HepG2 (cell line): Measurements from ENCODE around the gene RPP21. TPM values are rescaled to one million over a fixed set of nuclear protein-coding genes. Genes with fewer than 3 reads are reported as not detected.

Experiments
- EZH2 ChIP-seq: conservative IDR thresholded peaks from 2 replicates; pipeline ENCODE4 v1.6.1; 2012; ENCODE audit warnings: mild to moderate bottlenecking, low read depth, low read length, moderate library complexity
- KDM3A ChIP-seq: IDR thresholded peaks from 2 replicates; pipeline ENCODE4 v1.6.1; 2018; ENCODE audit warnings: low read depth, missing compliant biosample characterization
- SMARCC2 ChIP-seq: fragments of 450-650 bp; IDR thresholded peaks from 2 replicates; pipeline ENCODE4 v1.6.1; 2017; ENCODE audit warnings: antibody characterized with exemption, mild to moderate bottlenecking
- TOE1 ChIP-seq: sonication (generic); formaldehyde crosslinking; IDR thresholded peaks from 2 replicates; pipeline ENCODE4 v1.4.0; 2020; ENCODE audit warnings: mild to moderate bottlenecking, missing genetic modification reagents
- ZGPAT ChIP-seq: IDR thresholded peaks from 2 replicates; pipeline ENCODE4 v1.6.1; 2016; ENCODE audit warnings: mild to moderate bottlenecking
- ZNF256 ChIP-seq: sonication (generic); formaldehyde crosslinking; conservative IDR thresholded peaks from 2 replicates; pipeline ENCODE4 v1.4.0; 2020; ENCODE audit warnings: missing genetic modification reagents
- ZNF282 ChIP-seq: fragments of 450-650 bp; IDR thresholded peaks from 2 replicates; pipeline ENCODE4 v1.6.1; 2018; ENCODE audit not compliant: partially characterized antibody
- ZNF382 ChIP-seq: sonication (generic); formaldehyde crosslinking; IDR thresholded peaks from 2 replicates; pipeline ENCODE4 v1.5.0; 2020; ENCODE audit warnings: missing genetic modification reagents, mild to moderate bottlenecking, borderline replicate concordance
- ZNF512 ChIP-seq: sonication (generic); formaldehyde crosslinking; IDR thresholded peaks from 2 replicates; pipeline ENCODE4 v1.4.0; 2020; ENCODE audit warnings: mild to moderate bottlenecking, missing genetic modification reagents
- ZNF569 ChIP-seq: sonication (generic); formaldehyde crosslinking; IDR thresholded peaks from 2 replicates; pipeline ENCODE4 v1.5.0; 2020; ENCODE audit warnings: mild to moderate bottlenecking, missing genetic modification reagents, moderate library complexity, borderline replicate concordance
- ZNF784 ChIP-seq: sonication (generic); formaldehyde crosslinking; IDR thresholded peaks from 2 replicates; pipeline ENCODE4 v1.5.1; 2020; ENCODE audit warnings: missing genetic modification reagents, mild to moderate bottlenecking, borderline replicate concordance
- polyA plus RNA-seq, 8 experiments: library from polyadenylated mRNA; depleted of rRNA in 3 of 8; stranded (reverse) in 7 of 8; unstranded in 1 of 8; fragments of >200 nt; fragmentation: Illumina TruSeq in 4 of 8; extraction: Trizol in 4 of 8; gene quantifications; 2 replicates each; pipeline versions ENCODE4 v1.2.1 to v1.2.3, GENCODE V29; 2011 to 2016; ENCODE audit warnings: low read depth in 4 of 8, missing spikeins in 1 of 8, mixed read lengths in 1 of 8; ENCODE audit not compliant: insufficient read depth in 1 of 8
- total RNA-seq, 5 experiments: library from RNA; depleted of rRNA; stranded (reverse); fragments of >200 nt; fragmentation: Illumina TruSeq; extraction: Trizol; gene quantifications; 2 replicates each; pipeline ENCODE4 v1.2.3, GENCODE V29; 2016; ENCODE audit warnings: low read depth in 1 of 5
- TF ChIP-seq, protein P1 (sequence below): sonication (generic); formaldehyde crosslinking; IDR thresholded peaks from 2 replicates; pipeline ENCODE4 v1.5.0; 2020; ENCODE audit warnings: mild to moderate bottlenecking, missing genetic modification reagents, moderate library complexity
- TF ChIP-seq, protein P2 (sequence below): sonication (generic); formaldehyde crosslinking; IDR thresholded peaks from 2 replicates; pipeline ENCODE4 v1.8.1; 2023; ENCODE audit warnings: missing genetic modification reagents, mild to moderate bottlenecking, borderline replicate concordance
- TF ChIP-seq, protein P3 (sequence below): IDR thresholded peaks from 2 replicates; pipeline ENCODE4 v1.6.1; 2018; ENCODE audit warnings: missing genetic modification reagents, mild to moderate bottlenecking, missing compliant biosample characterization
- TF ChIP-seq, protein P4 (sequence below): sonication (generic); formaldehyde crosslinking; IDR thresholded peaks from 2 replicates; pipeline ENCODE4 v1.5.0; 2020; ENCODE audit warnings: mild to moderate bottlenecking, missing genetic modification reagents, borderline replicate concordance

Gene RPP21
- total and polyA plus RNA-seq, 2 of the 13 experiments (the other 11 are each of a cell fraction or from before 2014, with no cell fraction given): 53.1 to 72.3 TPM

- TF ChIP-seq, protein P1, sequence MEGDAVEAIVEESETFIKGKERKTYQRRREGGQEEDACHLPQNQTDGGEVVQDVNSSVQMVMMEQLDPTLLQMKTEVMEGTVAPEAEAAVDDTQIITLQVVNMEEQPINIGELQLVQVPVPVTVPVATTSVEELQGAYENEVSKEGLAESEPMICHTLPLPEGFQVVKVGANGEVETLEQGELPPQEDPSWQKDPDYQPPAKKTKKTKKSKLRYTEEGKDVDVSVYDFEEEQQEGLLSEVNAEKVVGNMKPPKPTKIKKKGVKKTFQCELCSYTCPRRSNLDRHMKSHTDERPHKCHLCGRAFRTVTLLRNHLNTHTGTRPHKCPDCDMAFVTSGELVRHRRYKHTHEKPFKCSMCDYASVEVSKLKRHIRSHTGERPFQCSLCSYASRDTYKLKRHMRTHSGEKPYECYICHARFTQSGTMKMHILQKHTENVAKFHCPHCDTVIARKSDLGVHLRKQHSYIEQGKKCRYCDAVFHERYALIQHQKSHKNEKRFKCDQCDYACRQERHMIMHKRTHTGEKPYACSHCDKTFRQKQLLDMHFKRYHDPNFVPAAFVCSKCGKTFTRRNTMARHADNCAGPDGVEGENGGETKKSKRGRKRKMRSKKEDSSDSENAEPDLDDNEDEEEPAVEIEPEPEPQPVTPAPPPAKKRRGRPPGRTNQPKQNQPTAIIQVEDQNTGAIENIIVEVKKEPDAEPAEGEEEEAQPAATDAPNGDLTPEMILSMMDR: peak; percentile 31
- no peak for TF ChIP-seq EZH2
- TF ChIP-seq, protein P2, sequence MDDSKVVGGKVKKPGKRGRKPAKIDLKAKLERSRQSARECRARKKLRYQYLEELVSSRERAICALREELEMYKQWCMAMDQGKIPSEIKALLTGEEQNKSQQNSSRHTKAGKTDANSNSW: peak; percentile 19; the same call in 1 of the 2 replicates
- no peak for TF ChIP-seq SMARCC2
- no peak for TF ChIP-seq ZNF569
- peak; percentile 97 for TF ChIP-seq ZNF784 (CRISPR knock-in tag)
- no peak for TF ChIP-seq ZNF282
- TF ChIP-seq, protein P3, sequence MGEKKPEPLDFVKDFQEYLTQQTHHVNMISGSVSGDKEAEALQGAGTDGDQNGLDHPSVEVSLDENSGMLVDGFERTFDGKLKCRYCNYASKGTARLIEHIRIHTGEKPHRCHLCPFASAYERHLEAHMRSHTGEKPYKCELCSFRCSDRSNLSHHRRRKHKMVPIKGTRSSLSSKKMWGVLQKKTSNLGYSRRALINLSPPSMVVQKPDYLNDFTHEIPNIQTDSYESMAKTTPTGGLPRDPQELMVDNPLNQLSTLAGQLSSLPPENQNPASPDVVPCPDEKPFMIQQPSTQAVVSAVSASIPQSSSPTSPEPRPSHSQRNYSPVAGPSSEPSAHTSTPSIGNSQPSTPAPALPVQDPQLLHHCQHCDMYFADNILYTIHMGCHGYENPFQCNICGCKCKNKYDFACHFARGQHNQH (CRISPR knock-in tag): peak; percentile 95
- no peak for TF ChIP-seq ZNF382 (CRISPR knock-in tag)
- peak; percentile 99 for TF ChIP-seq ZGPAT
- peak; percentile 74; the same call in 1 of the 2 replicates for TF ChIP-seq ZNF256
- TF ChIP-seq ZNF512 (CRISPR knock-in tag): 0 out of 2 replicates have a peak, but pooled peaks have one; percentile 44
- peak; percentile 86 for TF ChIP-seq TOE1
- TF ChIP-seq, protein P4, sequence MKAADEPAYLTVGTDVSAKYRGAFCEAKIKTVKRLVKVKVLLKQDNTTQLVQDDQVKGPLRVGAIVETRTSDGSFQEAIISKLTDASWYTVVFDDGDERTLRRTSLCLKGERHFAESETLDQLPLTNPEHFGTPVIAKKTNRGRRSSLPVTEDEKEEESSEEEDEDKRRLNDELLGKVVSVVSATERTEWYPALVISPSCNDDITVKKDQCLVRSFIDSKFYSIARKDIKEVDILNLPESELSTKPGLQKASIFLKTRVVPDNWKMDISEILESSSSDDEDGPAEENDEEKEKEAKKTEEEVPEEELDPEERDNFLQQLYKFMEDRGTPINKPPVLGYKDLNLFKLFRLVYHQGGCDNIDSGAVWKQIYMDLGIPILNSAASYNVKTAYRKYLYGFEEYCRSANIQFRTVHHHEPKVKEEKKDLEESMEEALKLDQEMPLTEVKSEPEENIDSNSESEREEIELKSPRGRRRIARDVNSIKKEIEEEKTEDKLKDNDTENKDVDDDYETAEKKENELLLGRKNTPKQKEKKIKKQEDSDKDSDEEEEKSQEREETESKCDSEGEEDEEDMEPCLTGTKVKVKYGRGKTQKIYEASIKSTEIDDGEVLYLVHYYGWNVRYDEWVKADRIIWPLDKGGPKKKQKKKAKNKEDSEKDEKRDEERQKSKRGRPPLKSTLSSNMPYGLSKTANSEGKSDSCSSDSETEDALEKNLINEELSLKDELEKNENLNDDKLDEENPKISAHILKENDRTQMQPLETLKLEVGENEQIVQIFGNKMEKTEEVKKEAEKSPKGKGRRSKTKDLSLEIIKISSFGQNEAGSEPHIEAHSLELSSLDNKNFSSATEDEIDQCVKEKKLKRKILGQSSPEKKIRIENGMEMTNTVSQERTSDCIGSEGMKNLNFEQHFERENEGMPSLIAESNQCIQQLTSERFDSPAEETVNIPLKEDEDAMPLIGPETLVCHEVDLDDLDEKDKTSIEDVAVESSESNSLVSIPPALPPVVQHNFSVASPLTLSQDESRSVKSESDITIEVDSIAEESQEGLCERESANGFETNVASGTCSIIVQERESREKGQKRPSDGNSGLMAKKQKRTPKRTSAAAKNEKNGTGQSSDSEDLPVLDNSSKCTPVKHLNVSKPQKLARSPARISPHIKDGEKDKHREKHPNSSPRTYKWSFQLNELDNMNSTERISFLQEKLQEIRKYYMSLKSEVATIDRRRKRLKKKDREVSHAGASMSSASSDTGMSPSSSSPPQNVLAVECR (CRISPR knock-in tag): peak; percentile 98
- peak; percentile 72; the same call in 1 of the 2 replicates for TF ChIP-seq KDM3A (CRISPR knock-in tag)
Observed at GRCh38 chr6:30344868-30345671, at the start of gene RPP21 (continued).
